Measurements from ENCODE around the gene CD248.

The CD248 gene

GRCh38 chr11:66275984-66276612 lies 40.7 kb downstream of the CD248 start:
- TF ChIP-seq CTCF (IDR thresholded peaks at IDR 0.05): no peak

- no peak for TF ChIP-seq CTCF (IDR thresholded peaks at IDR 0.05)
Measured at GRCh38 chr11:66275396-66275795, 41.4 kb downstream of the CD248 start.

- TF ChIP-seq CTCF (IDR thresholded peaks at IDR 0.05): no peak
Measured at GRCh38 chr11:66274219-66274618, 42.6 kb downstream of the CD248 start.

- no peak for TF ChIP-seq CTCF (IDR thresholded peaks at IDR 0.05)
Measured at GRCh38 chr11:66272596-66272995, 44.2 kb downstream of the CD248 start.

- no peak for TF ChIP-seq CTCF (IDR thresholded peaks at IDR 0.05)
Measured at GRCh38 chr11:66271816-66272215, 45.0 kb downstream of the CD248 start.

- no peak for TF ChIP-seq CTCF (IDR thresholded peaks at IDR 0.05)
Measured at GRCh38 chr11:66268952-66269905, 47.6 kb downstream of the CD248 start.

GRCh38 chr11:66268244-66268951 lies 48.4 kb downstream of the CD248 start, which contains the start of gene RAB1B:
RAB1B (plus strand) TSS chr11:66268639; CDS start chr11:66268680, 41 bp downstream.
- TF ChIP-seq CTCF (IDR thresholded peaks at IDR 0.05): no peak

Measured in LNCAP (cell line).